Sigmoid colon (tissue), 7 donors: ENCODE measurements around the gene SLC7A14. TPM values are rescaled to one million over a fixed set of nuclear protein-coding genes. Genes with fewer than 3 reads are reported as not detected.

ENCODE experiments used
- DNase-seq: peaks from one replicate; pipeline ENCODE4 v3.0.0-alpha.2; 2019
- H3K27ac ChIP-seq, 4 donors: fragments of 200-600 bp; sonication (generic); one replicate each; pipeline ENCODE4 v1.5.1; 2016 to 2019; ENCODE audit warnings: mild to moderate bottlenecking in 1 of 4
- H3K27me3 ChIP-seq, 3 donors: fragments of 200-600 bp; sonication (generic); one replicate each; pipeline ENCODE4 v1.5.1; 2019; ENCODE audit warnings: mild to moderate bottlenecking in 1 of 3
- H3K36me3 ChIP-seq, 4 donors: fragments of 200-600 bp; sonication (generic); one replicate each; pipeline ENCODE4 v1.5.1; 2016 to 2019
- H3K4me1 ChIP-seq, 4 donors: fragments of 200-600 bp; sonication (generic); one replicate each; pipeline ENCODE4 v1.5.1; 2017 to 2019
- H3K4me3 ChIP-seq, 4 donors: fragments of 200-600 bp; sonication (generic); one replicate each; pipeline ENCODE4 v1.5.1; 2017 to 2019; ENCODE audit warnings: mild to moderate bottlenecking in 2 of 4, moderate library complexity in 1 of 4
- H3K9me3 ChIP-seq, 4 donors: fragments of 200-600 bp in 3 of 4; sonication (generic) in 3 of 4; one replicate each; pipeline versions ENCODE4 v1.5.1 to v1.6.1; 2013 to 2019
- CTCF ChIP-seq, 4 experiments: fragments of 450-650 bp in 3 of 4; fragments of 200-600 bp in 1 of 4; IDR thresholded peaks; one replicate each; pipeline ENCODE4 v1.5.1; 2016 to 2019; ENCODE audit warnings: antibody characterized with exemption in 4 of 4, mild to moderate bottlenecking in 3 of 4, moderate library complexity in 2 of 4
- EP300 ChIP-seq, 4 donors: sonication (generic); formaldehyde crosslinking; IDR thresholded peaks; one replicate each; pipeline ENCODE4 v1.6.1; 2017; ENCODE audit warnings: antibody characterized with exemption in 4 of 4
- POLR2A ChIP-seq, 2 donors: fragments of 450-650 bp; IDR thresholded peaks; one replicate each; pipeline ENCODE4 v1.6.1; 2016; ENCODE audit warnings: antibody characterized with exemption in 2 of 2, mild to moderate bottlenecking in 2 of 2, moderate library complexity in 2 of 2
- POLR2AphosphoS5 ChIP-seq, 4 donors: sonication (generic); formaldehyde crosslinking; IDR thresholded peaks; one replicate each; pipeline ENCODE4 v1.6.1; 2017; ENCODE audit warnings: antibody characterized with exemption in 4 of 4
- WGBS, 2 donors: extraction: QIAGEN DNeasy Blood & Tissue Kit; methylation state at CpG; one replicate each; pipeline ENCODE4 v1.1.7; 2013; 5-methylcytosine and 5-hydroxymethylcytosine counted together
- intact Hi-C: fragments of 100-400 bp; cut with DNase I; formaldehyde crosslinking; loops from one replicate; pipeline ENCODE4 v1.15.1; 2023
- polyA plus RNA-seq, 3 donors: library from polyadenylated mRNA; stranded (reverse); fragments of 200-250 nt; gene quantifications; one replicate each; pipeline ENCODE4 v1.2.3, GENCODE V29; 2013
- total RNA-seq, 4 donors: library from RNA; depleted of rRNA; stranded (reverse); fragments of >200 nt; gene quantifications; one replicate each; pipeline ENCODE4 v1.1.0, GENCODE V29; 2016
- donor health status: healthy with polysubstance abuse.
- donor health status: Bipolar disorder and iron deficiency.
- donor health status: healthy.

SLC7A14 gene
- total and polyA plus RNA-seq, 7 donors, result 0.79 to 3.9 (median 2.8) TPM; not detected in 2

GRCh38 chr3:170454509-170454908, 131.4 kb downstream of the SLC7A14 start:
- Histone ChIP-seq H3K9me3 (no peaks in the 10 kb centered on the region), H3K36me3 (no peaks in the 10 kb centered on the region), H3K4me3 (no peak overlapping the region), H3K4me1 (no peaks in the 10 kb centered on the region), H3K27me3 (no peaks in the 10 kb centered on the region), H3K27ac (no peak overlapping the region)
- intact Hi-C loops, result no loop called here
- no peak for DNase-seq
- no peak for TF ChIP-seq EP300 (IDR thresholded peaks at IDR 0.05)
- WGBS, 2 donors, result 71 to 73% methylated on average over 6 of the region's 6 CpGs

- no peaks in the 10 kb centered on the region for H3K9me3 ChIP-seq
- no peaks in the 10 kb centered on the region for H3K36me3 ChIP-seq
- DNase-seq, result no peak
- no peak overlapping the region for H3K4me3 ChIP-seq
- TF ChIP-seq POLR2AphosphoS5 (IDR thresholded peaks at IDR 0.05) (no peak), EP300 (IDR thresholded peaks at IDR 0.05) (no peak)
- H3K4me1 ChIP-seq, result no peaks in the 10 kb centered on the region
- intact Hi-C loops, result no loop called here
- H3K27ac ChIP-seq, result no peak overlapping the region
- no peaks in the 10 kb centered on the region for H3K27me3 ChIP-seq
- WGBS, 2 donors, result 88 to 91% methylated on average over 2 of the region's 2 CpGs
Measured at GRCh38 chr3:170450039-170450438, 135.8 kb downstream of the SLC7A14 start.

GRCh38 chr3:170448584-170448983, 137.3 kb downstream of the SLC7A14 start:
- peak overlapping the region in 1 of 4 donors; percentile 12 for H3K27ac ChIP-seq
- H3K4me1 ChIP-seq, result no peaks in the 10 kb centered on the region
- H3K27me3 ChIP-seq, result no peaks in the 10 kb centered on the region
- WGBS, 2 donors, result 80 to 88% methylated on average over 3 of the region's 3 CpGs
- H3K4me3 ChIP-seq, result no peak overlapping the region
- intact Hi-C loops, result no loop called here
- H3K9me3 ChIP-seq, result no peaks in the 10 kb centered on the region
- DNase-seq, result no peak
- H3K36me3 ChIP-seq, result no peaks in the 10 kb centered on the region
- TF ChIP-seq EP300 (IDR thresholded peaks at IDR 0.05) (no peak), CTCF (IDR thresholded peaks at IDR 0.05) (no peak), POLR2A (IDR thresholded peaks at IDR 0.05) (no peak), POLR2AphosphoS5 (IDR thresholded peaks at IDR 0.05) (no peak)

- Histone ChIP-seq H3K4me1 (no peaks in the 10 kb centered on the region), H3K9me3 (no peaks in the 10 kb centered on the region), H3K27me3 (no peaks in the 10 kb centered on the region), H3K27ac (no peak overlapping the region), H3K4me3 (no peak overlapping the region), H3K36me3 (no peaks in the 10 kb centered on the region)
- DNase-seq, result no peak
- TF ChIP-seq POLR2A (IDR thresholded peaks at IDR 0.05) (no peak), POLR2AphosphoS5 (IDR thresholded peaks at IDR 0.05) (no peak), CTCF (IDR thresholded peaks at IDR 0.05) (no peak), EP300 (IDR thresholded peaks at IDR 0.05) (no peak)
- intact Hi-C loops, result no loop called here
Measured at GRCh38 chr3:170443457-170443856, 142.4 kb downstream of the SLC7A14 start.

- intact Hi-C loops, result no loop called here
- TF ChIP-seq EP300 (IDR thresholded peaks at IDR 0.05), result no peak
- no peak for TF ChIP-seq CTCF (IDR thresholded peaks at IDR 0.05)
- no peak for TF ChIP-seq POLR2A (IDR thresholded peaks at IDR 0.05)
- no peak for TF ChIP-seq POLR2AphosphoS5 (IDR thresholded peaks at IDR 0.05)
- Histone ChIP-seq H3K27ac (no peak overlapping the region), H3K36me3 (no peaks in the 10 kb centered on the region), H3K4me1 (no peaks in the 10 kb centered on the region), H3K27me3 (no peaks in the 10 kb centered on the region), H3K4me3 (no peak overlapping the region), H3K9me3 (no peaks in the 10 kb centered on the region)
- no peak for DNase-seq
Measured at GRCh38 chr3:170442947-170443346, 142.9 kb downstream of the SLC7A14 start.

GRCh38 chr3:170441412-170441811, 144.5 kb downstream of the SLC7A14 start:
- Histone ChIP-seq H3K36me3 (no peaks in the 10 kb centered on the region), H3K27me3 (no peaks in the 10 kb centered on the region), H3K4me1 (no peaks in the 10 kb centered on the region), H3K4me3 (no peak overlapping the region), H3K27ac (no peak overlapping the region), H3K9me3 (no peaks in the 10 kb centered on the region)
- 88 to 94% methylated on average over 4 of the region's 4 CpGs for WGBS, 2 donors
- no peak for DNase-seq
- intact Hi-C loops, result no loop called here
- TF ChIP-seq POLR2AphosphoS5 (IDR thresholded peaks at IDR 0.05) (no peak), EP300 (IDR thresholded peaks at IDR 0.05) (no peak), CTCF (IDR thresholded peaks at IDR 0.05) (no peak), POLR2A (IDR thresholded peaks at IDR 0.05) (no peak)
